MM.1S (cell line): ENCODE results near the gene ENOX1.

ENCODE experiments used
- DNase-seq: peaks from one replicate; pipeline ENCODE4 v3.0.0-alpha.2; 2015
- H2AFZ ChIP-seq: fragments of 300-600 bp; sonication (generic); 2 replicates; pipeline ENCODE4 v1.6.0; 2016; ENCODE audit warnings: antibody characterized with exemption, low read length
- H3F3A ChIP-seq: fragments of 300-600 bp; sonication (generic); 2 replicates; pipeline ENCODE4 v1.6.1; 2016; ENCODE audit warnings: mild to moderate bottlenecking, antibody characterized with exemption, low read length, moderate library complexity, mixed read lengths; ENCODE audit not compliant: insufficient read depth
- H3K27ac ChIP-seq: fragments of 300-600 bp; sonication (generic); 2 replicates; pipeline ENCODE4 v1.5.1; 2016; ENCODE audit warnings: mild to moderate bottlenecking, low read length
- H3K27me3 ChIP-seq: fragments of 300-600 bp; sonication (generic); replicated peaks from 2 replicates; pipeline ENCODE4 v1.6.0; 2016; ENCODE audit warnings: low read length; ENCODE audit not compliant: insufficient read depth
- H3K36me3 ChIP-seq: fragments of 300-600 bp; sonication (generic); replicated peaks from 2 replicates; pipeline ENCODE4 v1.6.1; 2016; ENCODE audit warnings: mild to moderate bottlenecking, low read length, mixed read lengths; ENCODE audit not compliant: insufficient read depth
- H3K4me1 ChIP-seq: fragments of 300-600 bp; sonication (generic); 2 replicates; pipeline ENCODE4 v1.6.1; 2016; ENCODE audit warnings: low read length, mixed read lengths
- H3K4me2 ChIP-seq: fragments of 300-600 bp; sonication (generic); 2 replicates; pipeline ENCODE4 v1.6.0; 2016; ENCODE audit warnings: low read depth, low read length
- H3K4me3 ChIP-seq: fragments of 300-600 bp; sonication (generic); 2 replicates; pipeline ENCODE4 v1.5.1; 2016; ENCODE audit warnings: low read length, mixed read lengths
- H3K79me2 ChIP-seq: fragments of 300-600 bp; sonication (generic); 2 replicates; pipeline ENCODE4 v1.6.1; 2016; ENCODE audit warnings: mixed run types, low read length, mixed read lengths
- H3K9ac ChIP-seq: fragments of 300-600 bp; sonication (generic); 2 replicates; pipeline ENCODE4 v1.6.1; 2016; ENCODE audit warnings: low read length, mixed read lengths
- H3K9me2 ChIP-seq: fragments of 300-600 bp; sonication (generic); replicated peaks from 2 replicates; pipeline ENCODE4 v1.6.1; 2016; ENCODE audit warnings: mild to moderate bottlenecking, low read length, mixed read lengths; ENCODE audit not compliant: insufficient read depth
- H3K9me3 ChIP-seq: fragments of 300-600 bp; sonication (generic); replicated peaks from 2 replicates; pipeline ENCODE4 v1.6.1; 2016; ENCODE audit warnings: mild to moderate bottlenecking, low read length, mixed read lengths; ENCODE audit not compliant: insufficient read depth
- H4K20me1 ChIP-seq: fragments of 300-600 bp; sonication (generic); 2 replicates; pipeline ENCODE4 v1.6.1; 2016; ENCODE audit warnings: mild to moderate bottlenecking, low read length, moderate library complexity, mixed read lengths; ENCODE audit not compliant: insufficient read depth
- EZH2 ChIP-seq: fragments of 300-600 bp; sonication (generic); optimal IDR thresholded peaks from 2 replicates; pipeline ENCODE3; 2017; ENCODE audit warnings: low read depth, mild to moderate bottlenecking, antibody characterized with exemption, low read length, mixed read lengths
- EZH2phosphoT487 ChIP-seq: fragments of 300-600 bp; sonication (generic); IDR thresholded peaks from 2 replicates; pipeline ENCODE4 v1.6.1; 2018; ENCODE audit warnings: antibody characterized with exemption, low read length
- TF ChIP-seq, protein P1 (sequence below): fragments of 300-600 bp; sonication (generic); IDR thresholded peaks from 2 replicates; pipeline ENCODE4 v1.5.1; 2016; ENCODE audit warnings: antibody characterized with exemption, low read length, mixed read lengths

ENOX1 gene

DNA sequence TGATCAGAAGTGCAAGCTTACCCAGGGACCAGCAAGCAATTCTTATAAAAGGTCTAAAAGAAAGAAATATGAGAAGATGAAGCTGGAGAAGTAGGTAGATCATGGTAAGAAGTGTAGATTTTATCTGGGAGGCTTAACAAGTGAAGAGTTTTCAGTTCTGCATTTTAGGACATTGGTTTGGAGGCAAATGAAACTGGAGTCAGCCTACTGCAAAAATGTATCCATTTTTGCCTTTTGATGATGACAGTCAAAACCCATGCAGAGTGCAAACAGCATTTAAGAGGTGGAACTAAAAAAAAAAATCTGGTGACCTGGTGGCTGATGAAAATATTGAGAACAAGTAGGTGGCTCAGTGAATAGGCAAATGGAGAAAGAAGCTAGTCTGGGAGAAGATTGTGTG, 546.5 kb downstream of the ENOX1 start:
- Histone ChIP-seq H3K27ac (peak overlapping the region; percentile 47; the same call in 1 of the 2 replicates), H3K4me3 (no peak overlapping the region), H3K36me3 (no peaks in the 10 kb centered on the region), H3F3A (no peaks in the 10 kb centered on the region), H3K4me1 (no peaks in the 10 kb centered on the region), H4K20me1 (no peaks in the 10 kb centered on the region), H3K27me3 (no peaks in the 10 kb centered on the region), H3K9ac (no peak overlapping the region), H3K9me2 (no peaks in the 10 kb centered on the region), H2AFZ (no peak overlapping the region), H3K4me2 (no peak overlapping the region), H3K9me3 (no peaks in the 10 kb centered on the region), H3K79me2 (no peaks in the 10 kb centered on the region)
- TF ChIP-seq EZH2phosphoT487 (no peak), EZH2 (no peak)
- TF ChIP-seq, protein P1, sequence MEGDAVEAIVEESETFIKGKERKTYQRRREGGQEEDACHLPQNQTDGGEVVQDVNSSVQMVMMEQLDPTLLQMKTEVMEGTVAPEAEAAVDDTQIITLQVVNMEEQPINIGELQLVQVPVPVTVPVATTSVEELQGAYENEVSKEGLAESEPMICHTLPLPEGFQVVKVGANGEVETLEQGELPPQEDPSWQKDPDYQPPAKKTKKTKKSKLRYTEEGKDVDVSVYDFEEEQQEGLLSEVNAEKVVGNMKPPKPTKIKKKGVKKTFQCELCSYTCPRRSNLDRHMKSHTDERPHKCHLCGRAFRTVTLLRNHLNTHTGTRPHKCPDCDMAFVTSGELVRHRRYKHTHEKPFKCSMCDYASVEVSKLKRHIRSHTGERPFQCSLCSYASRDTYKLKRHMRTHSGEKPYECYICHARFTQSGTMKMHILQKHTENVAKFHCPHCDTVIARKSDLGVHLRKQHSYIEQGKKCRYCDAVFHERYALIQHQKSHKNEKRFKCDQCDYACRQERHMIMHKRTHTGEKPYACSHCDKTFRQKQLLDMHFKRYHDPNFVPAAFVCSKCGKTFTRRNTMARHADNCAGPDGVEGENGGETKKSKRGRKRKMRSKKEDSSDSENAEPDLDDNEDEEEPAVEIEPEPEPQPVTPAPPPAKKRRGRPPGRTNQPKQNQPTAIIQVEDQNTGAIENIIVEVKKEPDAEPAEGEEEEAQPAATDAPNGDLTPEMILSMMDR = no peak
- DNase-seq = peak; percentile 6

DNA sequence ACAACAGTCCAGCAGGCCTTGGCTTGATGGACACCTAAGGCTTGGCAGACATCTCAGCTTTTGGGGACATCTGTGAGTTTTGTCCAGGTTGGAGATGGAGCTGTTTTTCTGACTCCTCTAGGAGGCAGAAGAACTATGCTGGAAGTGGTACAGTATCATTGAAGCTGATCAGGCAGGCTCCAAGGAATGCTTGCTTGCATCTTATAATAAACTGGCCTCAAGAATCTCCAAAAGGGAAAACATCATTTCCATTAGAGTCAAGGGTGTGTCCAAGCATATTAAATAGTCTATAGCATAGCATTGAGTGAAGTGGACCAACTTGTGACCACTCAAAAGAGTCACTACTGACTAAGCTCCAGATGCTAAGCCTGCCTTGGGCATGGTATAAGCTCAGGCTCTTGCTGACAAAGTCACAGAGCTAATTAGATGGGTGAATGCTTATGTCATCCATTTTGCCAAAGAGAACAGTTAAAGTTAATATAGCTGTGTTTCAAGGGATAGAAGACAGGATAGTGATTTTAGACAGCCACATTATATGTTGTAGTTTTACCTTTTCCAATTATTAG, 547.4 kb downstream of the ENOX1 start:
- Histone ChIP-seq H3K4me2 (no peak overlapping the region), H3K79me2 (no peaks in the 10 kb centered on the region), H3K27me3 (no peaks in the 10 kb centered on the region), H4K20me1 (no peaks in the 10 kb centered on the region), H3F3A (no peaks in the 10 kb centered on the region), H3K4me3 (no peak overlapping the region), H3K9me3 (no peaks in the 10 kb centered on the region), H3K36me3 (no peaks in the 10 kb centered on the region), H3K4me1 (no peaks in the 10 kb centered on the region), H2AFZ (no peak overlapping the region), H3K9me2 (no peaks in the 10 kb centered on the region), H3K27ac (no peak overlapping the region), H3K9ac (no peak overlapping the region)
- DNase-seq = no peak
- no peak for TF ChIP-seq EZH2phosphoT487
- TF ChIP-seq EZH2 = no peak
- TF ChIP-seq, protein P1 = no peak

DNA sequence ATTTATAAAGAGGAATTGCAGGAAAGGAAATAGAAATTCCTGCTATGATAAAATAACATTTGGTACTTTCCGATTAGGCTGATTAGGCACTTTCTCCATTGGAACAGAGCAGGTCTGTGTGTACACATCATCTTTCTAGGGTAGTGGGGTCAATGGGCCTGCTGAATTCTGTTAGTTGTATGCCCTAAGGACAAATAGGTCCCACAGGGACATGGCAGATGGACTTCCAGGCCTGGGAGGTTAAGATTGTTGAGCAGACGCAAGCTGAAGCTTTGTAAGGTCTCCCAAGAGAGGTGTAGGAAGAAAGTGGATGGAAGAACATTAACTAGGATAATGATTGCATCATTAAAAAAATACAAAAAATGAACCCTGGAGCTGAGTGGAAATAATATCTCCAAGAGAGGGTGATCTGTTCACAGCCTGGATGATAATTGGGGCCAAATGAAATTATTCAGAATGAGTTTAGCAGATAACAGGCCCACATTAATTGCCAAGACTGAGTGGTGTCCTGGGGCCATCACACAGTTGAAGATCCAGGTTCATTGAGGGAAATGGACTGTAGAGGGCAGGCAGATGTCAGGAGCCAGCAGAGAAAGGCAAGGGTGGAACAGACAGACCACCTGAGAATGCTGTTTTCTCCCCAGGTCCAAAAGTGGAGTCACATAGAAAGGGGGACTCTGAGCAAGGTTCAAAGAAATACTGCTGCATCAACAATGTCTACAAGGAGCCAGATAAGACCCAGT, 548.3 kb downstream of the ENOX1 start:
- Histone ChIP-seq H3K36me3 (no peaks in the 10 kb centered on the region), H3K4me2 (no peak overlapping the region), H3K4me3 (no peak overlapping the region), H3K27ac (no peak overlapping the region), H4K20me1 (no peaks in the 10 kb centered on the region), H3F3A (no peaks in the 10 kb centered on the region), H3K9ac (no peak overlapping the region), H3K9me2 (no peaks in the 10 kb centered on the region), H2AFZ (no peak overlapping the region), H3K9me3 (no peaks in the 10 kb centered on the region), H3K79me2 (no peaks in the 10 kb centered on the region), H3K4me1 (no peaks in the 10 kb centered on the region), H3K27me3 (no peaks in the 10 kb centered on the region)
- TF ChIP-seq, protein P1 = no peak
- TF ChIP-seq EZH2 (no peak), EZH2phosphoT487 (no peak)
- DNase-seq = no peak
